NCI-H2081 (cell line): ENCODE results near the gene MTX1.

ENCODE experiments used
- DNase-seq, 2 experiments: peaks; one replicate each; lab custom pipeline; 2025; lab: John Stamatoyannopoulos, UW

The MTX1 gene

GRCh38 chr1:155174324-155175280 lies 33.9 kb upstream of the MTX1 start:
- DNase-seq, result peak; percentile 88 to 90

- DNase-seq, result no peak
Observed at GRCh38 chr1:155175281-155175926, 33.1 kb upstream of the MTX1 start.

GRCh38 chr1:155175927-155176371 lies 32.5 kb upstream of the MTX1 start:
- peak; percentile 8 to 50 for DNase-seq

- peak; percentile 84 to 86 for DNase-seq
Observed at GRCh38 chr1:155176544-155177071, 31.9 kb upstream of the MTX1 start.

GRCh38 chr1:155177192-155177917 lies 31.1 kb upstream of the MTX1 start:
- DNase-seq, result no peak

GRCh38 chr1:155177918-155178281 lies 30.6 kb upstream of the MTX1 start:
- DNase-seq, result no peak

GRCh38 chr1:155178441-155179111 lies 29.9 kb upstream of the MTX1 start:
- no peak for DNase-seq

- DNase-seq, result no peak
Observed at GRCh38 chr1:155179112-155180031, 29.1 kb upstream of the MTX1 start.

GRCh38 chr1:155181371-155182051 lies 27.0 kb upstream of the MTX1 start:
- no peak for DNase-seq

- no peak for DNase-seq
Observed at GRCh38 chr1:155182052-155182550, 26.4 kb upstream of the MTX1 start.

GRCh38 chr1:155183775-155184221 lies 24.7 kb upstream of the MTX1 start:
- no peak for DNase-seq

- no peak for DNase-seq
Observed at GRCh38 chr1:155184351-155184811, 24.1 kb upstream of the MTX1 start.

- no peak for DNase-seq
Observed at GRCh38 chr1:155184835-155185782, 23.4 kb upstream of the MTX1 start.

- DNase-seq, result no peak
Observed at GRCh38 chr1:155185783-155186066, 22.8 kb upstream of the MTX1 start.

- no peak for DNase-seq
Observed at GRCh38 chr1:155186067-155186793, 22.3 kb upstream of the MTX1 start.

- DNase-seq, result no peak
Observed at GRCh38 chr1:155186794-155187455, 21.6 kb upstream of the MTX1 start.

- DNase-seq, result no peak
Observed at GRCh38 chr1:155187456-155187891, 21.0 kb upstream of the MTX1 start.
